GM15510 (cell line): Measurements from ENCODE around the gene ZNF22.

Experiments used
- POLR2A ChIP-seq: IDR thresholded peaks from 3 replicates; pipeline ENCODE4 v1.6.1; 2011; ENCODE audit warnings: borderline replicate concordance; ENCODE audit not compliant: insufficient read length; ENCODE audit errors: extremely low read depth

The ZNF22 gene

GRCh38 chr10:44980309-44981171, 20.2 kb upstream of the ZNF22 start:
- no peak for TF ChIP-seq POLR2A

- TF ChIP-seq POLR2A = no peak
Observed at GRCh38 chr10:44981172-44982113, 19.3 kb upstream of the ZNF22 start.

GRCh38 chr10:44982114-44982460, 18.6 kb upstream of the ZNF22 start:
- no peak for TF ChIP-seq POLR2A

- no peak for TF ChIP-seq POLR2A
Observed at GRCh38 chr10:44982496-44982895, 18.2 kb upstream of the ZNF22 start.

- TF ChIP-seq POLR2A = no peak
Observed at GRCh38 chr10:44983066-44983894, 17.4 kb upstream of the ZNF22 start.

GRCh38 chr10:44983895-44984278, 16.8 kb upstream of the ZNF22 start:
- no peak for TF ChIP-seq POLR2A

GRCh38 chr10:44984671-44985101, 16.0 kb upstream of the ZNF22 start:
- no peak for TF ChIP-seq POLR2A

- no peak for TF ChIP-seq POLR2A
Observed at GRCh38 chr10:44985175-44985681, 15.5 kb upstream of the ZNF22 start.

GRCh38 chr10:44986179-44986578, 14.5 kb upstream of the ZNF22 start:
- TF ChIP-seq POLR2A = no peak

- TF ChIP-seq POLR2A = no peak
Observed at GRCh38 chr10:44986670-44987069, 14.1 kb upstream of the ZNF22 start.

- no peak for TF ChIP-seq POLR2A
Observed at GRCh38 chr10:44988957-44989585, 11.7 kb upstream of the ZNF22 start.

- no peak for TF ChIP-seq POLR2A
Observed at GRCh38 chr10:44989597-44990301, 11.0 kb upstream of the ZNF22 start.

- TF ChIP-seq POLR2A = no peak
Observed at GRCh38 chr10:44990302-44990655, 10.4 kb upstream of the ZNF22 start.
